ENCODE measurements around the gene INHBE. TPM values are rescaled to one million over a fixed set of nuclear protein-coding genes. Genes with fewer than 3 reads are reported as not detected.
A peak's percentile ranks its signal among the peaks of the same experiment; 100 is the strongest.

INHBE gene
- total RNA-seq, 3 donors from 2014 or later (not counting 1 experiment from before 2014, with no cell fraction given): not detected

DNA sequence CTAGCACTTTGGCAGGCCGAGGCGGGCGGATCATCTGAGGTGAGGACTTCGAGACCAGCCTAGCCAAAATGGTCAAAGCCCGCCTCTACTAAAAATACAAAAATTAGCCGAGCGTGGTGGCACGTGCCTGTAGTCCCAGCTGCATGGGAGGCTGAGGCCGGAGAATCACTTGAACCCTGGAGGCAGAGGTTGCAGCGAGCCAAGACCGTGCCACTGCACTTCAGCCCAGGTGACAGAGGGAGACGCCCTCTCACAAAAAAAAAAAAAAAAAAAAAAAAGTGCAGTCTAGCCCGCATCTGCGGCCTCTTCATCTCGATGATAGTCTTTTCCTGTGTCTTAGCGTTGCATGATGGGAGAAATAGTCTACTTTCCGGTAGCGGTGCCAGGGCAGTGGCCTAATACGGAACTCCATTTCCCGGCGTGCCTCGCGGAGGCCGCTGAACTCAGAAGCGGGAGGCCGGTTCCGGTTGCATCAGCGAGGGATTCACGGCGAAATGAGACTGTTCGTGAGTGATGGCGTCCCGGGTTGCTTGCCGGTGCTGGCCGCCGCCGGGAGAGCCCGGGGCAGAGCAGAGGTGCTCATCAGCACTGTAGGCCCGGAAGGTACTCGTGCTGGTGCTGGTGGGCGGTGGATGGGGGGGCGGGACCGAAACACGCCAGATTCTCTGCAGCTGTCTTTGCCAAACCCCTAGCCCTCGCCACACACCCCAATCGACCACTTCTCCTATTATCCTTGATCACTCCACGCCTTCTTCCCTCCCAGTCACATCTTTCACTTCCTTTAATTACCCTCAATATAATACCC lies 32.7 kb downstream of the INHBE start, which contains the start of gene MARS1:
TSS of gene MARS1 (plus strand) at position 472 of the 805 bp plus-strand sequence. CDS start at position 495, 23 bp downstream.
- H3K36me3 Mint-ChIP-seq: peaks cover 11% of the 10 kb centered on the region
- peaks cover 23 to 34% of the 10 kb centered on the region in 2 donors for H3K4me1 Mint-ChIP-seq
- H3K9me3 Mint-ChIP-seq: no peaks in the 10 kb centered on the region
- Histone ChIP-seq H3K27ac (ENCODE audit: low read length) (peak within 1 kb of the TSS; percentile 79), H3K9me3 (ENCODE audit: control insufficient read depth, insufficient read depth, low read length) (no peaks in the 10 kb centered on the region), H3K27me3 (ENCODE audit: control insufficient read depth, insufficient read depth, low read length) (no peaks in the 10 kb centered on the region), H3K4me3 (ENCODE audit: low read length) (peak within 1 kb of the TSS; percentile 86), H3K4me1 (ENCODE audit: control insufficient read depth, insufficient read depth, low read length) (peaks cover 20% of the 10 kb centered on the region), H3K36me3 (ENCODE audit: control insufficient read depth, insufficient read depth, low read length) (peaks cover 30% of the 10 kb centered on the region)
- TF ChIP-seq, protein P1, sequence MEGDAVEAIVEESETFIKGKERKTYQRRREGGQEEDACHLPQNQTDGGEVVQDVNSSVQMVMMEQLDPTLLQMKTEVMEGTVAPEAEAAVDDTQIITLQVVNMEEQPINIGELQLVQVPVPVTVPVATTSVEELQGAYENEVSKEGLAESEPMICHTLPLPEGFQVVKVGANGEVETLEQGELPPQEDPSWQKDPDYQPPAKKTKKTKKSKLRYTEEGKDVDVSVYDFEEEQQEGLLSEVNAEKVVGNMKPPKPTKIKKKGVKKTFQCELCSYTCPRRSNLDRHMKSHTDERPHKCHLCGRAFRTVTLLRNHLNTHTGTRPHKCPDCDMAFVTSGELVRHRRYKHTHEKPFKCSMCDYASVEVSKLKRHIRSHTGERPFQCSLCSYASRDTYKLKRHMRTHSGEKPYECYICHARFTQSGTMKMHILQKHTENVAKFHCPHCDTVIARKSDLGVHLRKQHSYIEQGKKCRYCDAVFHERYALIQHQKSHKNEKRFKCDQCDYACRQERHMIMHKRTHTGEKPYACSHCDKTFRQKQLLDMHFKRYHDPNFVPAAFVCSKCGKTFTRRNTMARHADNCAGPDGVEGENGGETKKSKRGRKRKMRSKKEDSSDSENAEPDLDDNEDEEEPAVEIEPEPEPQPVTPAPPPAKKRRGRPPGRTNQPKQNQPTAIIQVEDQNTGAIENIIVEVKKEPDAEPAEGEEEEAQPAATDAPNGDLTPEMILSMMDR (IDR thresholded peaks at IDR 0.05): no peak
- H3K27me3 Mint-ChIP-seq (ENCODE audit: low read depth in 2 of 2): no peaks in the 10 kb centered on the region
- H3K4me3 Mint-ChIP-seq: peak within 1 kb of the TSS; percentile 92
- DNase-seq: peak; percentile 83 to 97
- H3K27ac Mint-ChIP-seq: peak within 1 kb of the TSS; percentile 88 to 92
- peak; percentile 96 to 99 (median 98) for ATAC-seq
- WGBS (ENCODE audit: insufficient coverage): 14% methylated on average over 47 of the region's 47 CpGs
- intact Hi-C loops (cut with micrococcal nuclease): loop anchor here (1.0 to 2.0 kb wide), 2 partner anchors 8 to 35 kb away; partner anchors contain the start of genes ARHGAP9 and MBD6

DNA sequence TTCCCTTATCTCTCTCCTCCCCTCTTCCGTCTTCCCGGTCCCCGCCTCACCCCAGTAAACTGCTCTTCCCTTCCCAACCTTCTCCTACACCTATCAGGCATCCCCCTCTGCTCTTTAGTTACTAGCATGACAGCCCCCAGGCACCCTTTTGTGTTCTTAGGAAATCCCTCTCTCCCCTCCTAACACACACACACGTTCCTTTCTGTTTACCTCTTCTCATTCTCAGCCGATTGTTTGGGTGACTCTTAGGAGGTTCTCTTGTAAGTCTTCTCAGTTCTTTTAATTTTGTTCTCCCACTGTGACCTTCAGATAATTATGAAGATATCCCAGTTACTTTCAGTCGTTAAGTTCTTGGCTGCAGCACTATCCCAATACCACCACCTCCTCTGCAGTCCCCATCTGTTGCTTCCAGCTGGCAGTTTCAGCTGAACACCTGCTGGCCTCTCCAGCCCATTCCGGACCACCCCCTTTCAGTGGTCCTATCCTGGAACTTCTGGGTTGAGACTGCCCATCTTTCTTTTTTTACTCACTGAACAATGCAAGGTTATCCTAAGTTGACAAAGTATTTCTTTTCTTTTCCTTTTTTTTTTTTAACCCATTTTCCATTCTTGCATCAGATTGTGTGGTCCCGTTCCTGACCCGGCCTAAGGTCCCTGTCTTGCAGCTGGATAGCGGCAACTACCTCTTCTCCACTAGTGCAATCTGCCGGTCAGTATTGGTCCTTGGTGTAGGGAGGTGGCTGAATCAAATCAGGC lies 33.5 kb downstream of the INHBE start:
- ATAC-seq (peak in 1 of 3 donors; percentile 0), DNase-seq (no peak)
- TF ChIP-seq, protein P1 (IDR thresholded peaks at IDR 0.05): no peak
- Histone ChIP-seq H3K4me3 (ENCODE audit: low read length) (peak overlapping the region; percentile 86), H3K27ac (ENCODE audit: low read length) (peak overlapping the region; percentile 79), H3K27me3 (ENCODE audit: control insufficient read depth, insufficient read depth, low read length) (no peaks in the 10 kb centered on the region), H3K9me3 (ENCODE audit: control insufficient read depth, insufficient read depth, low read length) (no peaks in the 10 kb centered on the region), H3K4me1 (ENCODE audit: control insufficient read depth, insufficient read depth, low read length) (peaks cover 20% of the 10 kb centered on the region), H3K36me3 (ENCODE audit: control insufficient read depth, insufficient read depth, low read length) (peaks cover 32% of the 10 kb centered on the region)
- Mint-ChIP-seq H3K9me3 (no peaks in the 10 kb centered on the region), H3K4me3 (peak overlapping the region; percentile 92), H3K27ac (peak overlapping the region; percentile 88 to 92), H3K36me3 (peaks cover 11% of the 10 kb centered on the region), H3K4me1 (peaks cover 23 to 29% of the 10 kb centered on the region in 2 donors), H3K27me3 (ENCODE audit: low read depth in 2 of 2) (no peaks in the 10 kb centered on the region)
- intact Hi-C loops (cut with micrococcal nuclease): no loop called here
- 28% methylated on average over 10 of the region's 11 CpGs for WGBS (ENCODE audit: insufficient coverage)

GRCh38 chr12:57489157-57489641 lies 34.1 kb downstream of the INHBE start:
- peaks cover 23 to 29% of the 10 kb centered on the region in 2 donors for H3K4me1 Mint-ChIP-seq
- intact Hi-C loops (cut with micrococcal nuclease): no loop called here
- H3K36me3 ChIP-seq (ENCODE audit: control insufficient read depth, insufficient read depth, low read length): peaks cover 34% of the 10 kb centered on the region
- H3K36me3 Mint-ChIP-seq: peaks cover 11% of the 10 kb centered on the region
- no peak overlapping the region for H3K4me3 ChIP-seq (ENCODE audit: low read length)
- TF ChIP-seq, protein P1 (IDR thresholded peaks at IDR 0.05): no peak
- ATAC-seq (no peak), DNase-seq (no peak)
- H3K27me3 ChIP-seq (ENCODE audit: control insufficient read depth, insufficient read depth, low read length): no peaks in the 10 kb centered on the region
- H3K27ac Mint-ChIP-seq: peak overlapping the region; percentile 88 to 92
- WGBS (ENCODE audit: insufficient coverage): 91% methylated on average over 4 of the region's 5 CpGs
- no peaks in the 10 kb centered on the region for H3K9me3 ChIP-seq (ENCODE audit: control insufficient read depth, insufficient read depth, low read length)
- H3K4me3 Mint-ChIP-seq: peak overlapping the region; percentile 92
- H3K9me3 Mint-ChIP-seq: no peaks in the 10 kb centered on the region
- H3K4me1 ChIP-seq (ENCODE audit: control insufficient read depth, insufficient read depth, low read length): peaks cover 20% of the 10 kb centered on the region
- no peak overlapping the region for H3K27ac ChIP-seq (ENCODE audit: low read length)
- H3K27me3 Mint-ChIP-seq (ENCODE audit: low read depth in 2 of 2): no peaks in the 10 kb centered on the region
